HepG2 (cell line): ENCODE measurements around the gene CFAP70.

Source experiments
- CTCF ChIP-seq: sonication (generic); formaldehyde crosslinking; IDR thresholded peaks from 2 replicates; pipeline ENCODE4 v1.5.0; 2020; ENCODE audit warnings: mild to moderate bottlenecking, missing genetic modification reagents, moderate library complexity
- ZUFSP ChIP-seq: sonication (generic); formaldehyde crosslinking; IDR thresholded peaks from 2 replicates; pipeline ENCODE4 v1.9.0; 2021; ENCODE audit warnings: missing genetic modification reagents, mild to moderate bottlenecking, borderline replicate concordance
- TF ChIP-seq, protein P1 (sequence below): sonication (generic); formaldehyde crosslinking; IDR thresholded peaks from 2 replicates; pipeline ENCODE4 v1.5.0; 2020; ENCODE audit warnings: mild to moderate bottlenecking, missing genetic modification reagents

GRCh38 chr10:73357166-73357565, 1.5 kb downstream of the CFAP70 start:
- TF ChIP-seq, protein P1, sequence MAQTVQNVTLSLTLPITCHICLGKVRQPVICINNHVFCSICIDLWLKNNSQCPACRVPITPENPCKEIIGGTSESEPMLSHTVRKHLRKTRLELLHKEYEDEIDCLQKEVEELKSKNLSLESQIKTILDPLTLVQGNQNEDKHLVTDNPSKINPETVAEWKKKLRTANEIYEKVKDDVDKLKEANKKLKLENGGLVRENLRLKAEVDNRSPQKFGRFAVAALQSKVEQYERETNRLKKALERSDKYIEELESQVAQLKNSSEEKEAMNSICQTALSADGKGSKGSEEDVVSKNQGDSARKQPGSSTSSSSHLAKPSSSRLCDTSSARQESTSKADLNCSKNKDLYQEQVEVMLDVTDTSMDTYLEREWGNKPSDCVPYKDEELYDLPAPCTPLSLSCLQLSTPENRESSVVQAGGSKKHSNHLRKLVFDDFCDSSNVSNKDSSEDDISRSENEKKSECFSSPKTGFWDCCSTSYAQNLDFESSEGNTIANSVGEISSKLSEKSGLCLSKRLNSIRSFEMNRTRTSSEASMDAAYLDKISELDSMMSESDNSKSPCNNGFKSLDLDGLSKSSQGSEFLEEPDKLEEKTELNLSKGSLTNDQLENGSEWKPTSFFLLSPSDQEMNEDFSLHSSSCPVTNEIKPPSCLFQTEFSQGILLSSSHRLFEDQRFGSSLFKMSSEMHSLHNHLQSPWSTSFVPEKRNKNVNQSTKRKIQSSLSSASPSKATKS (CRISPR knock-in tag): no peak
- no peak for TF ChIP-seq ZUFSP
- TF ChIP-seq CTCF (CRISPR knock-in tag): no peak
